ENCODE results near the gene LGALS3BP.

GRCh38 chr17:78947235-78948149 is 32.2 kb downstream of the LGALS3BP start:
- no peak for TF ChIP-seq POLR2A (IDR thresholded peaks at IDR 0.05; ENCODE audit: low read length)
- TF ChIP-seq GATA1 (IDR thresholded peaks at IDR 0.05; ENCODE audit: low read depth, low read length), result no peak

All from erythroblast (primary cell).